OCI-LY7 (cell line): Measurements from ENCODE around the gene FGD4.

Experiments
- CTCF ChIP-seq: fragments of 200-600 bp; sonication (generic); conservative IDR thresholded peaks from 2 replicates; pipeline ENCODE4 v1.5.1; 2014; ENCODE audit warnings: mild to moderate bottlenecking, antibody characterized with exemption, low read length, moderate library complexity, mixed read lengths
- EZH2phosphoT487 ChIP-seq: fragments of 200-600 bp; sonication (generic); IDR thresholded peaks from 2 replicates; pipeline ENCODE4 v1.6.1; 2018; ENCODE audit warnings: low read depth, borderline replicate concordance, mild to moderate bottlenecking, mixed run types, antibody characterized with exemption, low read length, moderate library complexity, mixed read lengths

GRCh38 chr12:32353540-32353939 is 45.8 kb upstream of the FGD4 start:
- no peak for TF ChIP-seq CTCF
- no peak for TF ChIP-seq EZH2phosphoT487
